Lower leg skin (tissue), 4 donors: ENCODE data around the gene XRCC6. TPM values are rescaled to one million over a fixed set of nuclear protein-coding genes. Genes with fewer than 3 reads are reported as not detected.
"Not testable (repeated sequence)": the region's sequence is repeated elsewhere in the genome, so short reads cannot be mapped to it uniquely, and the experiment has no call there.

Source experiments
- DNase-seq, 2 donors: peaks; one replicate each; pipeline ENCODE4 v3.0.0-alpha.2; 2019; ENCODE audit warnings: low spot score in 2 of 2
- H3K4me3 ChIP-seq: fragments of 200-600 bp; sonication (generic); 2 replicates; pipeline ENCODE4 v1.5.1; 2017; ENCODE audit warnings: mild to moderate bottlenecking, low read depth; ENCODE audit not compliant: poor library complexity, severe bottlenecking
- CTCF ChIP-seq, 3 donors: fragments of 450-650 bp; IDR thresholded peaks; one replicate each; pipeline ENCODE4 v1.5.1; 2016; ENCODE audit warnings: antibody characterized with exemption in 3 of 3, mild to moderate bottlenecking in 3 of 3, moderate library complexity in 2 of 3
- POLR2A ChIP-seq, 2 donors: fragments of 450-650 bp; IDR thresholded peaks; one replicate each; pipeline ENCODE4 v1.6.1; 2016 to 2017; ENCODE audit warnings: antibody characterized with exemption in 2 of 2, mild to moderate bottlenecking in 1 of 2, moderate library complexity in 1 of 2
- WGBS, 2 donors: methylation state at CpG; one replicate each; pipeline ENCODE4 v1.1.5; 2018; 5-methylcytosine and 5-hydroxymethylcytosine counted together
- intact Hi-C: fragments of 100-400 bp; cut with DNase I; formaldehyde crosslinking; loops from one replicate; pipeline ENCODE4 v1.15.0; 2023; ENCODE audit warnings: low total_unique reads
- total RNA-seq, 4 donors: library from RNA; depleted of rRNA; stranded (reverse); fragments of >200 nt; gene quantifications; one replicate each; pipeline ENCODE4 v1.1.0, GENCODE V29; 2016

The XRCC6 gene
- 100 to 1,000 TPM; 150 to 204 (median 161) TPM for total RNA-seq

GRCh38 chr22:41621099-41621910, at the start of gene XRCC6:
XRCC6 (plus strand) TSS chr22:41621295; CDS start chr22:41622005, 710 bp downstream.
- intact Hi-C loops: no loop called here
- peak in 1 of 2 donors; percentile 85 for TF ChIP-seq POLR2A (IDR thresholded peaks at IDR 0.05)
- peak in 1 of 3 donors; percentile 21 for TF ChIP-seq CTCF (IDR thresholded peaks at IDR 0.05)
- H3K4me3 ChIP-seq: peak within 1 kb of the TSS; percentile 97
- DNase-seq: peak; percentile 100
- WGBS, 2 donors: 0% methylated on average over 34 to 66 of the region's 70 CpGs

DNA sequence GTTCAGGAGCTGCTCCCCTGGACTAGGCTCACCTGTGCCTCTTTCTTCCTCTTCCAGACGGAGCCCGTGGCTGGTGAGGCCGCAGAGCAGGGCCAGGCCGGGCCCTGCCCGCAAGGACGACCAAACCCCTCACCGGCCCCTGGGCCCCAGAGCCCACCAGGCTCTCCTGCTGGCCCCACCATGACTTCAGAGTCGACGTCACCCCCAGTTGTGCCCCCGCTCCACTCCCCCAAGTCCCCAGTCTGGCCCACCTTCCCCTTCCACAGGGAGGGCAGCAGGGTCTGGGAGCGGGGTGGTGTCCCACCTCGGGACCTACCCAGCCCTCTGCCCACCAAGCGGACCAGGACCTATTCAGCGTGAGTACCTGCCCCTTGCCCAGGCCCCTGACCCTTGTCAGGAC, 49.3 kb upstream of the XRCC6 start:
- DNase-seq: no peak
- WGBS, 2 donors: 94 to 96% methylated on average over 12 to 14 of the region's 14 CpGs
- intact Hi-C loops: no loop called here
- TF ChIP-seq CTCF (IDR thresholded peaks at IDR 0.05): no peak
- no peak for TF ChIP-seq POLR2A (IDR thresholded peaks at IDR 0.05)
- no peak overlapping the region for H3K4me3 ChIP-seq

DNA sequence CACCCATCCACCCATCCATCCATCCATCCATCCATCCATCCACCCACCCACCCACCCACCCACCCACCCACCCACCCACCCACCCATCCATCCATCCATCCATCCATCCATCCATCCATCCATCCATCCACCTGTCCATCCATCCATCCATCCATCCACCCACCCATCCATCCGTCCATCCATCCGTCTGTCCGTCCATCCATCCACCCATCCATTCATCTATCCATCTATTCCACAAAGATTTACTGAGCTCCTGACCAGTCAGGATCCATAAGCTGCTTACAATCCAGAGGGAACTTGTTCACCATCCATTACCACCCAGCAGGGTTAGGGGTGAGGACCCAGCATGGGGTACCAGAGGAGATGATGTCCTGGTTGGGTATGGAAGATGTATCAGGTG, 48.8 kb upstream of the XRCC6 start:
- DNase-seq, H3K4me3 ChIP-seq, intact Hi-C loops: not testable (repeated sequence)
- WGBS, 2 donors: 86 to 96% methylated on average over 3 of the region's 3 CpGs

DNA sequence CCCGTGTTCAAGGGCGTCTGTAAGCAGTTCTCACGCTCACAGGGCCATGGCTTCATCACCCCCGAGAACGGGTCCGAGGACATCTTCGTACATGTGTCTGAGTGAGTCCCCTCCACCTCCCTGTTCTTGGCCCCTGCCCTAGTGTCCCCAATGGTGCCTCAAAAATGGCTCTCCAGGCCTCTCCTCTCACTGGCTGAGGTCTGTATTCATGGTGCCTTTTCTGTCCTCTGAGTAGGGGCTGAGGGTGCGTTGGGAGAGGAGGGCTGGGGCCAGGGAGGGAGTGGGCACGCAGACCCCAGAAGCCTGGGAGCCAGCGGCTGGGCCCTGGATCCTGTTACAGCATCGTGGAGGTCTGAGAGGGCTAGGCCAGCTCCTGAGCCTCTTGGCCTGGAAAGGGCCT, 47.4 kb upstream of the XRCC6 start:
- TF ChIP-seq CTCF (IDR thresholded peaks at IDR 0.05): no peak
- TF ChIP-seq POLR2A (IDR thresholded peaks at IDR 0.05): no peak
- intact Hi-C loops: no loop called here

GRCh38 chr22:41574847-41575381, 46.2 kb upstream of the XRCC6 start:
- intact Hi-C loops: no loop called here
- no peak overlapping the region for H3K4me3 ChIP-seq
- TF ChIP-seq POLR2A (IDR thresholded peaks at IDR 0.05) (no peak), CTCF (IDR thresholded peaks at IDR 0.05) (no peak)
- WGBS, 2 donors: 53 to 73% methylated on average over 16 to 24 of the region's 26 CpGs
- peak; percentile 45 to 91 for DNase-seq

More for the DNA sequence above, 47.4 kb upstream of the XRCC6 start:
- DNase-seq: no peak
- H3K4me3 ChIP-seq: no peak overlapping the region
- WGBS, 2 donors: 94 to 95% methylated on average over 11 of the region's 11 CpGs

DNA sequence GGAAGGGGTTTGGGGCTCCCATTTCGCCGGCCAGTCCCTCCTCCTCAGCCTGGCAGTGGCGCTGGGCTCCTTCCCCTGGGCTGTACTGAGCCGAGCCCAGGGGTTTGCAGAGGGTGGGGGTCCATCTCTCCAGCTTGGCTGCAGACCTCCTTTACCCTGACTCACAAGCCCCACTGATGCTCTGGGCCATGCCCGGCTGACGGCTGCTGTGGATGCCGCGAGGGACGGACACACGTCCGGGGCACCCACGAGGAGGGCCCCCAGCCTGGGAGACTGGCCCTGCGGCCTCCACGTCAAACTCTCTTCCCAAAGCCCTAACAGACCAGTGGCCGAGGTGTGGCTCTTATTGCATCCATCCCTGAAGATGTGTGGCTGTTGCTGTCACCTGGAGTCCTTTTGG, 45.6 kb upstream of the XRCC6 start:
- TF ChIP-seq POLR2A (IDR thresholded peaks at IDR 0.05) (no peak), CTCF (IDR thresholded peaks at IDR 0.05) (no peak)
- 89 to 94% methylated on average over 9 to 14 of the region's 15 CpGs for WGBS, 2 donors
- DNase-seq: no peak
- intact Hi-C loops: no loop called here
- no peak overlapping the region for H3K4me3 ChIP-seq
